ENCODE results near the gene CHMP4B.

CHMP4B gene

DNA sequence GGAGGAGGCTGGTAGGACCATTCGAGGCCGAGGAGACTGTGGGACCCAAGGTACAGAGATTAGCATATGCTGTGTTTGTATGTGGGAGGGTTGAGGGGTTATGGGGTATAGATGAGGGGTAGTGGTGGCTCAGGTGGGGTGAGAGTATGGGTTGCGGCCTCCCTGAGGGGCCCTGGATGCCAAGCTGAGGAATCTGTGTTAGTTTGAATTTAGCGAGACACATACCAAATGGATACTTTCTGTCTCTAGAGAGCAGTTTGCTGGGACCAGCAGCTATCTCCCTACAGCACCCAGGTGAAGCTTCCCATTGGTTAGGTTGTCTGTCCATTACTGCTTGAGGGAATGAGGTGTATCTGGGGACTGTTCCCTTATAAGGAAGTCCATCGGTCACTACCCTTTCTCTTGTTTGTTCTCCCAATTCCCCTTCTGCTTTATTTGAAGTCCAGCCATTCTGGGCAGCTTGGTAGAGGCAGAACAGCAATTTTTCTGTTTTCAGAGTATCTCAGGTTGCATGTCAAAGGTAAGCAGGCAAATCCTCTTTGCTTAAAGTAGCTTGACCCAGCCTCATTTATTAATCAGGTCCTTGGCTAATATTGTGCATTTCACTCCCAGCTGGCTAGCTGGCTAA, 15.2 kb downstream of the CHMP4B start:
- Histone ChIP-seq H3K36me3 (ENCODE audit: control insufficient read depth, insufficient read depth, low read length) (no peaks in the 10 kb centered on the region), H3K4me1 (ENCODE audit: control insufficient read depth, insufficient read depth, low read length) (peaks cover 44% of the 10 kb centered on the region), H3K9ac (ENCODE audit: low read length) (no peak overlapping the region), H3K4me3 (ENCODE audit: low read length) (peak overlapping the region; percentile 22), H3K27me3 (ENCODE audit: control insufficient read depth, insufficient read depth, low read length) (no peaks in the 10 kb centered on the region), H3K27ac (ENCODE audit: low read depth, low read length) (peak overlapping the region; percentile 23)

DNA sequence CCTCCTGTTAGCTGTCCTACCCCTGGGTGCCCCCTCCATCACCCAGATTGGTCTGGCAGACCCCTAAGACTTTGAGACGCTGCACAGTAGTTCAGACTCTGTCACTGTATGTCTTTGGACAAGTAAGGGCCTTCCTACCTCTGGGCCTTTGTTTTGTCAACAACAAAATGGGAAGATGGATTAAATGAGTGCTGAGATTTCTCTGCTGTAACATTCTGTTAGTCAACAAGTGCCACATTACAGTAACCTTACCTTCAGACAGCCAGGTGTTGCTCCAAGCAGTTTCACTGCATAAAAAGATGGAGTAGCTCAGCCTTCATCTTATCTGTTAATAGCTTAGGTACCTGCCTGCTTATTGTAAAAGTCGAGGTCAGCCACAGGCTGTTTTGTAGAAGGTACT, 16.0 kb downstream of the CHMP4B start:
- no peaks in the 10 kb centered on the region for H3K36me3 ChIP-seq (ENCODE audit: control insufficient read depth, insufficient read depth, low read length)
- H3K9ac ChIP-seq (ENCODE audit: low read length), result no peak overlapping the region
- H3K4me3 ChIP-seq (ENCODE audit: low read length), result no peak overlapping the region
- peaks cover 45% of the 10 kb centered on the region for H3K4me1 ChIP-seq (ENCODE audit: control insufficient read depth, insufficient read depth, low read length)
- H3K27ac ChIP-seq (ENCODE audit: low read depth, low read length), result no peak overlapping the region
- H3K27me3 ChIP-seq (ENCODE audit: control insufficient read depth, insufficient read depth, low read length), result no peaks in the 10 kb centered on the region

DNA sequence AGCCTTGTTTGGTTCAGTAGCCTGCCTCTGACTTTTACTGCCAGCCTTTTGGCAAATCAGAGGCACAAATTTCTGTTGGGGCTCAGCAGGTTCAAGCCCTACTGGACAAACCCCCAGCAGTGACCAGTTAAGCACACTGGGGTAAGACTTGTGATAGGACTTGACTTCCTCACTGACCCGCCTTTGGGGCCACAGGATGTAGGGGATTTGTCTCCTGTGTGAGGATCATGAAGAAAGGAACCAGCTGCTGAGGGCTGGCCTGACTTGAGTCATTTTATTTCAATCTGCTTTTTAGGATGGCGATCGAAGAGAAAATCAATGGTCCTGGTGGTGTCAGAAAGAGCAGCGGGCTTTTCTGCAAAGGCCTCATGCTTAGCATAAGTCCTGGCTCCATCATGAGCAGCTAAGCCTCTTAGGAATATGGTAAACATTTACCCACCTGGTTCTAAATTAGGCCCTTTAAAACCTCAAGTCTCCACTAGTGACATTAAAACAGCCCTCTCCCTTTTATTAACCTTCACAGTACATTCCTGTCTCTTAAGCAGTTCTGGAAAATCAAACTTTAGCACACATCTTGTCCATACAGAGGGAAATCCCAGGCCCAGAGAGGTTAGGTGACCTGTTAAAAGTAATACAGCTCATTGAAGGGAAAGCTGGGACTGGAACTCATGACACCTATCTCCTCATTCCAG, 16.6 kb downstream of the CHMP4B start:
- Histone ChIP-seq H3K4me1 (ENCODE audit: control insufficient read depth, insufficient read depth, low read length) (peaks cover 49% of the 10 kb centered on the region), H3K9ac (ENCODE audit: low read length) (no peak overlapping the region), H3K4me3 (ENCODE audit: low read length) (no peak overlapping the region), H3K27me3 (ENCODE audit: control insufficient read depth, insufficient read depth, low read length) (no peaks in the 10 kb centered on the region), H3K27ac (ENCODE audit: low read depth, low read length) (no peak overlapping the region), H3K36me3 (ENCODE audit: control insufficient read depth, insufficient read depth, low read length) (no peaks in the 10 kb centered on the region)

DNA sequence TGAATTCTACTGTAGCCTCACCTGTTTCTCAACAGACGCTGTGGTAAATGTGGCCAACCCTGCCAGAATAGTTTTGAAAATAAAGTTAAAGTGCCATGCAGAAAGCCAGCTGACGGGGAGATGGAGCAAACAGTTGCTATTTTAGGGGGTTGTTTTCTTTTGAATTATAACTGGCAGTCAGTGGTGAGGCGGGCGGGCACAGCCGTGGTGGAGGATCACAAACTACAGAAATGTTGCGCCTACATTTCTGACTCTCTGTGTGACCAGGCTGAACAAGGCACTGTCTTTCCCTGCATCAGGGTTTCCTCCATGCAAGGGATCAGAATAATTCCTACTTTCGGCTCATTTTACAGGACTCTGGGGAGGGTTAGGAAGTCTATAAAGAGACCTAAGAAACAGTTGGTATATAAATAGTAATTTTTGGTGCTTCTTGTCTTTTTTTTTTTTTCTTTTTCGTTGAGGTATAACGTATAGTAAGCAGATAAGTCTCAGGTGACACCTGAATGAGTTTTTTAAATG, 17.2 kb downstream of the CHMP4B start:
- peak overlapping the region; percentile 50 for H3K27ac ChIP-seq (ENCODE audit: low read depth, low read length)
- H3K4me1 ChIP-seq (ENCODE audit: control insufficient read depth, insufficient read depth, low read length), result peaks cover 51% of the 10 kb centered on the region
- no peak overlapping the region for H3K9ac ChIP-seq (ENCODE audit: low read length)
- no peaks in the 10 kb centered on the region for H3K27me3 ChIP-seq (ENCODE audit: control insufficient read depth, insufficient read depth, low read length)
- no peaks in the 10 kb centered on the region for H3K36me3 ChIP-seq (ENCODE audit: control insufficient read depth, insufficient read depth, low read length)
- H3K4me3 ChIP-seq (ENCODE audit: low read length), result no peak overlapping the region

GRCh38 chr20:33828967-33829560, 17.9 kb downstream of the CHMP4B start:
- no peak overlapping the region for H3K4me3 ChIP-seq (ENCODE audit: low read length)
- no peak overlapping the region for H3K9ac ChIP-seq (ENCODE audit: low read length)
- H3K4me1 ChIP-seq (ENCODE audit: control insufficient read depth, insufficient read depth, low read length), result peaks cover 55% of the 10 kb centered on the region
- H3K36me3 ChIP-seq (ENCODE audit: control insufficient read depth, insufficient read depth, low read length), result no peaks in the 10 kb centered on the region
- H3K27me3 ChIP-seq (ENCODE audit: control insufficient read depth, insufficient read depth, low read length), result no peaks in the 10 kb centered on the region
- H3K27ac ChIP-seq (ENCODE audit: low read depth, low read length), result peak overlapping the region; percentile 53

DNA sequence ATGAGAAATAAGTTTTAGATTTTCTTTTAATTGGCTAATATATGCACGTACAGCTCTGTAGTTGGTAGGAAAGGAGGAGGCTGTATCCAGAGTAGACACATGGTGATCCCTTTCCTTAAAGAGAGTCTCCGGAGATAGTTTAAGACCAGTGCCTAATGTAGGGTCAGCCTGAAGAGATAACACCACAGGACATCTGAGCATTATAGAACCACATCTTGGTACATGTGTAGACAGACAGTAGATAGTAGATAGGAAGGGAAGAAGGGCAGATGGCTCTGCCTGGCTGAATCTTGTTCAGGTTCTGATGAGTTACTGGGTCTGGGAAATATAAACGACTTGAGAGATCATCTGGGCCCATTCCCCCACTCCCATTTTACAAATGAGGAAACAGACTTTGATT, 18.5 kb downstream of the CHMP4B start:
- Histone ChIP-seq H3K4me3 (ENCODE audit: low read length) (no peak overlapping the region), H3K36me3 (ENCODE audit: control insufficient read depth, insufficient read depth, low read length) (no peaks in the 10 kb centered on the region), H3K4me1 (ENCODE audit: control insufficient read depth, insufficient read depth, low read length) (peaks cover 55% of the 10 kb centered on the region), H3K27ac (ENCODE audit: low read depth, low read length) (peak overlapping the region; percentile 48), H3K27me3 (ENCODE audit: control insufficient read depth, insufficient read depth, low read length) (no peaks in the 10 kb centered on the region), H3K9ac (ENCODE audit: low read length) (no peak overlapping the region)

- H3K4me1 ChIP-seq (ENCODE audit: control insufficient read depth, insufficient read depth, low read length), result peaks cover 55% of the 10 kb centered on the region
- peak overlapping the region; percentile 20 for H3K9ac ChIP-seq (ENCODE audit: low read length)
- no peaks in the 10 kb centered on the region for H3K36me3 ChIP-seq (ENCODE audit: control insufficient read depth, insufficient read depth, low read length)
- H3K27ac ChIP-seq (ENCODE audit: low read depth, low read length), result peak overlapping the region; percentile 48
- H3K4me3 ChIP-seq (ENCODE audit: low read length), result no peak overlapping the region
- H3K27me3 ChIP-seq (ENCODE audit: control insufficient read depth, insufficient read depth, low read length), result no peaks in the 10 kb centered on the region
Measured at GRCh38 chr20:33830371-33830770, 19.2 kb downstream of the CHMP4B start.

GRCh38 chr20:33832103-33832804, 21.1 kb downstream of the CHMP4B start:
- H3K27ac ChIP-seq (ENCODE audit: low read depth, low read length), result no peak overlapping the region
- H3K4me1 ChIP-seq (ENCODE audit: control insufficient read depth, insufficient read depth, low read length), result peaks cover 44% of the 10 kb centered on the region
- peak overlapping the region; percentile 32 for H3K4me3 ChIP-seq (ENCODE audit: low read length)
- no peaks in the 10 kb centered on the region for H3K36me3 ChIP-seq (ENCODE audit: control insufficient read depth, insufficient read depth, low read length)
- H3K9ac ChIP-seq (ENCODE audit: low read length), result no peak overlapping the region
- H3K27me3 ChIP-seq (ENCODE audit: control insufficient read depth, insufficient read depth, low read length), result no peaks in the 10 kb centered on the region

DNA sequence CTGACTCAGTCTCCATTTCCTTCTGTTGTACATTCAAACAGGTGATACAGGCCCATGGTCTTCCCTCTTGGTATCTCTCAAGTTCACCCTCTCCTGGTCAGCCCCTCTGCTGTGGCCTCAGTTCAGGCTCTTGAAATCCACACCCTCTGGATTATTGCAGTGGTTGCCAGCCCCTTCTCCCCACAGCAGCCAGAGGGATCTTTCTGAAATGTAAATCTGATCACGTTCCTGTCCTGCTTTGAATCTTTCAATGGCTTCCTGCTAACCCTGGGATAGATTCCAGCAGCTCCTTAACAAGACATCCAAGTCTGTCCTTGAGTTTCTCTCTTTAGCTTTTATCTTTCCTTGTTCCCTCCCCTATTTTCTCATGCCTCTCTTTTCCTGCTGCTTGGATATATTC, 22.2 kb downstream of the CHMP4B start:
- H3K4me1 ChIP-seq (ENCODE audit: control insufficient read depth, insufficient read depth, low read length), result peaks cover 37% of the 10 kb centered on the region
- H3K4me3 ChIP-seq (ENCODE audit: low read length), result no peak overlapping the region
- H3K27me3 ChIP-seq (ENCODE audit: control insufficient read depth, insufficient read depth, low read length), result no peaks in the 10 kb centered on the region
- no peaks in the 10 kb centered on the region for H3K36me3 ChIP-seq (ENCODE audit: control insufficient read depth, insufficient read depth, low read length)
- H3K9ac ChIP-seq (ENCODE audit: low read length), result no peak overlapping the region
- H3K27ac ChIP-seq (ENCODE audit: low read depth, low read length), result no peak overlapping the region

DNA sequence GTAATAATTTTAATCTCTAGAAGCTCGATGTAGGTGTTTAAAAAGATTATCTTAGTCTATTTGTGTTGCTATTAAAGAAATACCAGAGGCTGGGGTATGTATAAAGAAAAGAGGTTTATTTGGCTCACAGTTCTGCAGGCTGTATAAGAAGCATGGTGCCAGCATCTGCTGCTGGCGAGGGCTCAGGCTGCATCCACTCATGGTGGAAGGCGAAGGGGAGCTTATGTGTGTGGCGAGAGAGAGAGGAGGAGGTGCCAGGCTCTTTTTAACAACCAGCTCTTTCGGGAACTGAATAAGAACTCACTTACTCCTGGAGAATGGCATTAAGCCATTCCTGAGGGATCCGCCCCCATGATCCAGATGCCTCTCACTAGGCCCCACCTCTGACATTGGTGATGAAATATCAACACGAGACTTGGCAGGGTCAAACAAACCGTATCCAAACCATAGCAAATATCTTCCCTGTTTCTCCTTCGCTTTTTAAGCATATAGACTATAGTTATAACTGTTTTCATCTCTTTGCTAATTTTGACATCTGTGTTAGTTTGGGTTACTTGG, 24.5 kb downstream of the CHMP4B start:
- H3K27ac ChIP-seq (ENCODE audit: low read depth, low read length), result no peak overlapping the region
- no peaks in the 10 kb centered on the region for H3K36me3 ChIP-seq (ENCODE audit: control insufficient read depth, insufficient read depth, low read length)
- no peaks in the 10 kb centered on the region for H3K27me3 ChIP-seq (ENCODE audit: control insufficient read depth, insufficient read depth, low read length)
- no peak overlapping the region for H3K9ac ChIP-seq (ENCODE audit: low read length)
- H3K4me3 ChIP-seq (ENCODE audit: low read length), result no peak overlapping the region
- peaks cover 22% of the 10 kb centered on the region for H3K4me1 ChIP-seq (ENCODE audit: control insufficient read depth, insufficient read depth, low read length)

DNA sequence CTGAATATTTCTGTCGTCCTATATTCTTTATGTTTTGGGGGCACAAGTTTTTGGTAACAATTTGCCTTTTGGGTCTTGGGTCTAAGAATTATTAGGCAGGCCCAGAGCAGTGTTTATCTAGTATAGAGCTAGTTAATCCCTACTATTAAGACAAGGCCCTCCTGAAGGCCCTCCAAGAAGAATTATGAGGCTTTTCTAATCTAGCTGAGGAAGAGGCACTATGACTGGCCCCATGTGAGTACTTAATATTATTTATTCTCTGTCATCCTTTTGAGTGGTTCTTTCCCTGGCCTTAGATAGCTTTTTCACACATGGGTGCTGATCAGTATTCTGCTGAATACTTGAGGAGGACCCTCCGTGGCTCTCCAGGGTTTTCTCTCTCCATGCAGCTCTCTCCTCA, 25.1 kb downstream of the CHMP4B start:
- Histone ChIP-seq H3K4me3 (ENCODE audit: low read length) (no peak overlapping the region), H3K36me3 (ENCODE audit: control insufficient read depth, insufficient read depth, low read length) (no peaks in the 10 kb centered on the region), H3K9ac (ENCODE audit: low read length) (no peak overlapping the region), H3K27ac (ENCODE audit: low read depth, low read length) (no peak overlapping the region), H3K4me1 (ENCODE audit: control insufficient read depth, insufficient read depth, low read length) (peaks cover 28% of the 10 kb centered on the region), H3K27me3 (ENCODE audit: control insufficient read depth, insufficient read depth, low read length) (no peaks in the 10 kb centered on the region)
